ENCODE measurements around the gene PHF1.

Gene PHF1

DNA sequence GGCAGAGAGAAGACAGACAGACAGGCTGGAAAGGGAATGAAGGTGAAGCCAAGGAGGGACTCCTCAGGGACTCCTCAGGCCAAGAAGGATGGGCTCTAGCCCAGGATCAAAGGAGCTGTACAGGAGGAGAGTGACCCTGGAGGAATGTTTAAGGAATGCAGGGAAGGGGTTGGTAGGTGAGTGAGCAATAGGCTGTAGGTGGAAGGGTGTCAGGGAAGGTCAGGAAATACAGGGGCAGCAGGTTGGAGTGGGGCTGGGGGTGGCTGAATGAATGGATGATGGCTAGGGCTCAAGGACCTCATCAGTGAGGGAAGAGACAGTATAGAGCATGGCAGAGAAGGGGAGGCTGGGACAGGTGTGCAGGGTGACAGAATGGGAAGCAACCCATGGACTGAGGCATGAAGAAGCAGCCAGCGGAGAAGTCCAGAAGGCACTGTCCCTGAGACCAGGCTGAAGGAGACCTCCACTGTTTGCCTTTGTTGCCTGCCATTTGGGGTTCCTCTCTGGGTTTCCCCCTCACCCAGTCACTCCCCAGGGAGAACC lies 22.3 kb downstream of the PHF1 start:
- DNase-seq: no peak

DNA sequence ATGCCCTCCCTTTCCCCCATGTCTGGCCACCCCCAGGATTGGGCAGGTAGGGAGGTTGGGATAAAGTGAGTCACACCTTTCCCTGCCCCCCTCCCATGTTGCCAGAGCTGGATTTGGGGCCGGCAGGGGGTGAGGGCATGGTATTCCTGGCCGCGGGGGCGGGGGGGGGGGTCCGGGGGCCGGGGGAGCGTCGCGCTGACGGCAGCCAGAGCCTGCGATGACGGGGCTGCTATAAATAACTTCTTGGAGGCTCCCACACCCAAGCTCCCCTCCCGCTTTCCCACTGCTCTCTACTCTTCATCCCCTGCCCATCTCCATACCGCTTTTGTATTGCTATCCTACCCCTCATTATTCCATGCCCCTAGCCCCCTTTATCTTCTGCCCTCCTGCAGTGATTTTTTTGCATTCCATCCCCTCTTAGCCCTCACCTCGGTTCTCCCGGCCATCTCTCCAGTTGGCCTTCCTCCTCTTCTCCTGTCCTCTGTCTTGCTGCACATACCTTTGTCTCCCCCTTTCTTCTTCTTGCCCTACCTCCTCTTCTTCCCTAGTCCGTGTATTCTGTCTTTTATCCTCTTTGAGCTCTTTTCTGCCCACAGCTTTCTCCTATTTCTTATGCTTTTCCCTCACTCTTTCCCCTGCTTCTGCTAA lies 22.9 kb downstream of the PHF1 start:
- no peak for DNase-seq

DNA sequence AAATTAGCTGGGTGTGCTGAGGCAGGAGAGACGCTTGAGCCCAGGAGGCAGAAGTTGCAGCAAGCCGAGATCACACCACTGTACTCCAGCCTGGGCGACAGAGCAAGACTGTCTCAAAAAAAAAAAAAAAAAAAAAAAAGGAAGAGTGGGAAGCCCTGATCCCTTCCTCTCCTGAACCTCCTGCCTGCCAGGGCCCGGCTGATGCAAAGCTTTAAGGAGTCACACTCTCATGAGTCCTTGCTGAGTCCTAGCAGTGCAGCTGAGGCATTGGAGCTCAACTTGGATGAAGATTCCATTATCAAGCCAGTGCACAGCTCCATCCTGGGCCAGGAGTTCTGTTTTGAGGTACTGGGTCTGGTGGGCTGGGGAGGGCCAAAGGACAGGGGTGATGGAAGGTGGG lies 24.1 kb downstream of the PHF1 start:
- DNase-seq: no peak

DNA sequence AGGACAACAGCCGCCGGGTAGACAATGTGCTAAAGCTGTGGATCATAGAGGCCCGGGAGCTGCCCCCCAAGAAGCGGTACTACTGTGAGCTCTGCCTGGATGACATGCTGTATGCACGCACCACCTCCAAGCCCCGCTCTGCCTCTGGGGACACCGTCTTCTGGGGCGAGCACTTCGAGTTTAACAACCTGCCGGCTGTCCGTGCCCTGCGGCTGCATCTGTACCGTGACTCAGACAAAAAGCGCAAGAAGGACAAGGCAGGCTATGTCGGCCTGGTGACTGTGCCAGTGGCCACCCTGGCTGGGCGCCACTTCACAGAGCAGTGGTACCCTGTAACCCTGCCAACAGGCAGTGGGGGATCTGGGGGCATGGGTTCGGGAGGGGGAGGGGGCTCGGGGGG lies 26.9 kb downstream of the PHF1 start:
- no peak for DNase-seq

DNA sequence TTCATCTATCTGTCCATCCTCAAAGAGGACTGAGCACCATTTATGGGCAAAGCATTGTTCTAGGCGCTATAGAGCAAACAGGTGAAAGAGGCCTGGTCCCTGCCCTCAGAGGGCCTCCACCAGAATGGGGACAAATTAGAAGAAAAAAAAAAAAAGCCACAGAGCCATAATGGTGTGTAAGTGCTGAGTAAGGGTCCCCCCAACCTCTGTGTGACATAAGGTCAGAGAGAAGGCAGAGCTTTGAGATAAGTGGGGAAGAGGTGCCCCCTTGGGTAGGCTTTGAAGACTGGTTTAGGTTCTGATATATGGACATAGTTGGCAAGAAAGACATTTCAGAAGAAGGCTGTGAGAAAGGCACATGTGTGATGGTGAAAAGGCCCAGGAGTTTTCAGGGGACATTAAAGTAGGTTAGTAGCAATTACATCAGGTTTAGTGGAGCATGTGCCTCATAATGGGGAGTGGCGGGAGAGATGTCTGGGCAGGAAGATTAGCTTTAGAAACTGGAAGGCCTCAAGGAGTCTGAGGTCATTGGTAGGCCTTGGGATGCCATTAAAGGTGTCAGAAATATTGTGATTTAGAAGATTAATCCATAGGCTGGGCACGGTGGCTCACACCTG lies 28.3 kb downstream of the PHF1 start:
- DNase-seq: no peak

DNA sequence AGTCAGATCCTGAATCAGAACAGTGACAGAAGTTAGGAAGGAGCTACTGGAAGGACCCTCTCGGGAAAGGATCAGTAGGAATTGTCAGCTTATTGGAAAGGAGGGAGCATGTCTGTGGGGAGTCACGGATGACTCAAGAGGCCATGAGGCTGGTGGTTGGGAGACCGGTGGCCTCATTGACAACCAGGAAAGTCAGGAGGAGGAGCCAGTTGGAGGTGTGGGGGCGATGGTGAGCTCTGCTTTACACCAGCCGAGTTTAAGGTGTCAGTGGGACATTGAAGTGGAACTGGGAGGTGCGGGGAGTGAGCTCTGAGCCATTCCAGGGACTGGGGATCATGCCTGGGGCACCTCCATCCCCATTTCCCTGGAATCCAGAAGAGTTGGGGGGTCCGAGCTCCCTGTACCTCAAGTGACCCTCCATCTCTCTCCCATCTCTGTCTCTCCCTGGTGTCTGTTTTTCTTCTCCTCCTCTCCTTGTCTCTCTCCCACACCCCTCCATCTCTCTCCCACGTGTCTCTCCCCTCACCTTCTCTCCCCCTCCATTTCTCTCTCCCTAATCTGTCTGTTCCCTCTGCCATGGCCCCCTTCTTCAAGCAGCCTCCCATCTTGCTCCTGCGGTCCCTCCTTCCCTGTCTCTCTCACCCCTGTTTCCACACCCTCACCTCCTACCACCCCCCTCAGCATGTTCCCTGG lies 29.3 kb downstream of the PHF1 start:
- no peak for DNase-seq

DNA sequence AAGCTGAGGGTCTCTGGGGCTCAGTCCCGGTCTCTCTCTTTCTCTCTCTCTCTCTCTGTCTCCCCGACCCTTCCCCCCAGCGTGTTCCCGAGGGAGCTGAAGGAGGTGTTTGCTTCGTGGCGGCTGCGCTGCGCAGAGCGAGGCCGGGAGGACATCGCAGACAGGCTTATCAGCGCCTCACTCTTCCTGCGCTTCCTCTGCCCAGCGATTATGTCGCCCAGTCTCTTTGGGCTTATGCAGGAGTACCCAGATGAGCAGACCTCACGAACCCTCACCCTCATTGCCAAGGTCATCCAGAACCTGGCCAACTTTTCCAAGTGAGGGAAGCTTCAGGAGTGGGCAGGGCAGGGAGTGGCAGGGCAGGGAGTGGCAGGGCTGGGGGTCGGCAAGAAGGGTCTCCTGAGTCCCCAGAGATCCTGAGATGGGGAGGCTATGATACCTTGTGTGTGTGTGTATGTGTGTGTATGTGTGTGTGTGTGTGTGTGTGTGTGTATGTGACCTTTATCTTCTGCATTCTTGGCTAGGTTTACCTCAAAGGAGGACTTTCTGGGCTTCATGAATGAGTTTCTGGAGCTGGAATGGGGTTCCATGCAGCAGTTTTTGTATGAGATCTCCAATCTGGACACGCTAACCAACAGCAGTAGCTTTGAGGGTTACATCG lies 30.0 kb downstream of the PHF1 start:
- DNase-seq: no peak

DNA sequence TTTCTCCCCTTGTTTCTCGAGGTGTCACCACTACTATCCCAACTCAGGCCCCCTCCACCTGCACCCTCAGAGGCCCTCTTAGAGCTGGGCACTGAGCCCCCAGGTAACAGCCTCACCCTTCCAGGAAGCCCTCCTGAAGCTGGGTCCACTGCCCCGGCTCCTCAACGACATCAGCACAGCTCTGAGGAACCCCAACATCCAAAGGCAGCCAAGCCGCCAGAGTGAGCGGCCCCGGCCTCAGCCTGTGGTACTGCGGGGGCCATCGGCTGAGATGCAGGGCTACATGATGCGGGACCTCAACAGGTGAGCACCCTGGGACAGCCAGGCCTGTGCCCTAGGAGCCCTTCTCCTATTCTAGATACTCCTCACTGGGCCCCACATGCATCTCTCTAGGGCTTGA lies 30.6 kb downstream of the PHF1 start:
- no peak for DNase-seq

DNA sequence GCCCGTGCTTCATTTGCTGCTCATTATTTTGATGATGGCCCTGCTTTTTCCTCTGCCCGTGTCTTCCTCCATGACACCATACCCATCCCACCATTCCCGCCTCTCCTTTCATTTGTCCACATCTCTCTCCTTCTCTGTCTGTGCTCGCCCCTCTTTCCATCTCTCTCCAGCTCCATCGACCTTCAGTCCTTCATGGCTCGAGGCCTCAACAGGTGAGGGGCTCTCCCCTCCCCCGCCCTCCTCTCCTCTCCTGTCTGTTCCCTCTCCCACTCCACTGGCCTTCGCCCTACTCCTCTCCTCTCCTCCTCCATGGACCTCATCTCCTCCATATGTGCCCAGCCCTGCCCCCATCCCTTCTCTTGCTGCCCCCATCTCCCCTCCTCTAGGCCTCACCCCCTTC lies 31.5 kb downstream of the PHF1 start:
- no peak for DNase-seq

DNA sequence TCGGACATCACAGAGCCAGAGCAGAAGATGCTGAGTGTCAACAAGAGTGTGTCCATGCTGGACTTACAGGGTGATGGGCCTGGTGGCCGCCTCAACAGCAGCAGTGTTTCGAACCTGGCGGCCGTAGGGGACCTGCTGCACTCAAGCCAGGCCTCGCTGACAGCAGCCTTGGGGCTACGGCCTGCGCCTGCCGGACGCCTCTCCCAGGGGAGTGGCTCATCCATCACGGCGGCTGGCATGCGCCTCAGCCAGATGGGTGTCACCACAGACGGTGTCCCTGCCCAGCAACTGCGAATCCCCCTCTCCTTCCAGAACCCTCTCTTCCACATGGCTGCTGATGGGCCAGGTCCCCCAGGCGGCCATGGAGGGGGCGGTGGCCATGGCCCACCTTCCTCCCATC lies 32.2 kb downstream of the PHF1 start:
- no peak for DNase-seq

DNA sequence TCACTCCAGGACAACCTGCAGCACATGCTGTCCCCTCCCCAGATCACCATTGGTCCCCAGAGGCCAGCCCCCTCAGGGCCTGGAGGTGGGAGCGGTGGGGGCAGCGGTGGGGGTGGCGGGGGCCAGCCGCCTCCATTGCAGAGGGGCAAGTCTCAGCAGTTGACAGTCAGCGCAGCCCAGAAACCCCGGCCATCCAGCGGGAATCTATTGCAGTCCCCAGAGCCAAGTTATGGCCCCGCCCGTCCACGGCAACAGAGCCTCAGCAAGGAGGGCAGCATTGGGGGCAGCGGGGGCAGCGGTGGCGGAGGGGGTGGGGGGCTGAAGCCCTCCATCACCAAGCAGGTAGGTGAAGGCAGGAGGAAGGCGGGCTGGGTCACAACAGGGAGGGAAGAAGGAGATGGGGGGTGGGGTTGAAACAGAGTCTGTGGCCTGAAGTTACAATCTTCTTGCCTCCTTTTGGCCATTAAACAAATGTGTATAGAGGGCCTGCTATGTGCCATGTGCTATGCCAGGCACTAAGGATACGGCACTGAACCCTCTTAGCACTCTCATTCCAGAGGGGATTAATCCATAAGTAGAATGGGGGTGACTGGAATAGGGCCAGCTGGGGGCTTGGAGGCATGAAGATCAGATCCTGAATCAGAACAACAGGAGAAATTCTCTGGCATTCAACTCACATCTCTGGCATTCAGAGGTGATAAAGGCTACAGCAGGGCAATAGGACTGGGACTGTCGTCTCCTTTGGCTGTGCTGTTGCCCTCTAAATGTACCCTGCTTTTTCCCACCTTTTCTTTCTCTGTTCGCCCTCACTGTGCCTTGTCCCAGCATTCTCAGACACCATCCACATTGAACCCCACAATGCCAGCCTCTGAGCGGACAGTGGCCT lies 33.0 kb downstream of the PHF1 start:
- DNase-seq: no peak

DNA sequence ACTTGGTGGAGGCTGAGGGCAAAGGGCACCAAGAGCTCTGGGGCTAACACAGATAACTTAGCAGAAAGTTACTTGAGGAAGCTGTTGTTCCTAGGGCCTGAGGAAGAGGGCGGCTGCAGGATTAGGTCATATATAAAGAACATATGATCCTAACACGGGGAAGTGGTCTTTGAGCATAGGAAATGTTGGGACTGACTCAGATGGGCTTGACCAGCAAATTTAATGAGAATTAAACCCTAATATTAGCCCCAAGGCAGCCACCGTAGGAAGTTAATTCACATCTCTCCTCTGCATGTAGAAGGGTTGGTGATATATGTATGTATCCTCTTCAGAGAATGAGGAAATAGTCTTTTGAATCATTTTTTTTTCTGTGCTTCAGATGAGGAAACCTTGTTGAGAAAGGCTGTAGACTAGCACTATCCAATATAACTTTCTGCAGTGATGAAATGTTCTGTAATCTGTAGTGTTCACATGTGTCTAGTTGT lies 34.3 kb downstream of the PHF1 start:
- DNase-seq: no peak

DNA sequence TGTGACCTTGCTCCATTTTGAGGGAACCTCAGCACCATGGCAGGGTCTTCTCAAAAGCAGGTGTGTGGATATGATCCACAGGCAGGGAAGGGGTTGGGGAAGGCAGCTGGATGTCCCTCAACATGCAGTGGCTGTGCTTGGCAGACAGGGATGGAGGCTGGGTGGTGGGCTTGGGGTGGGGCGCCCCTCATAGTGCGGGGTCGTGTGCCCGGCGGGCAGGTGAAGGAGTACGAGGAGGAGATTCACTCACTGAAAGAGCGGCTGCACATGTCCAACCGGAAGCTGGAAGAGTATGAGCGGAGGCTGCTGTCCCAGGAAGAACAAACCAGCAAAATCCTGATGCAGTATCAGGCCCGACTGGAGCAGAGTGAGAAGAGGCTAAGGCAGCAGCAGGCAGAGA lies 35.5 kb downstream of the PHF1 start:
- DNase-seq: no peak

DNA sequence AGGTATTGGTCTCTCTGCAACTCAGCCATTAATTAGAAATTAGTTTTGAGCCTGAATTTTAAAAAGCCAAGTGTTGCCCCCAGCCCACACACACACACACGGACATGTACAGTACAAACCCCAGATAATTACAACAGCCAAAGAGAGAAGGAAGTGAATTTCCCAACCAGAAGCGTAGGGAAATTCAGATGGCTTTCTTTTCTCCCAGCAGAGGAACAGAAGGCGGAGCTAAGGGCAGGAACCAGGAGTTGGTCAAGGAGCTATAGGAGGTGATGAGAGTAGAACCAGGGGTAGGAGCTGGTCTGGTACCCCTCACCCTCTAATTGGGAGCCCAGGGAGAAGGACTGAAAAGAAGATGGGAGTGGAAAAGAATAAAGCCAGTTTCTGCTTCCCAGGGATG lies 39.6 kb downstream of the PHF1 start:
- DNase-seq: no peak

DNA sequence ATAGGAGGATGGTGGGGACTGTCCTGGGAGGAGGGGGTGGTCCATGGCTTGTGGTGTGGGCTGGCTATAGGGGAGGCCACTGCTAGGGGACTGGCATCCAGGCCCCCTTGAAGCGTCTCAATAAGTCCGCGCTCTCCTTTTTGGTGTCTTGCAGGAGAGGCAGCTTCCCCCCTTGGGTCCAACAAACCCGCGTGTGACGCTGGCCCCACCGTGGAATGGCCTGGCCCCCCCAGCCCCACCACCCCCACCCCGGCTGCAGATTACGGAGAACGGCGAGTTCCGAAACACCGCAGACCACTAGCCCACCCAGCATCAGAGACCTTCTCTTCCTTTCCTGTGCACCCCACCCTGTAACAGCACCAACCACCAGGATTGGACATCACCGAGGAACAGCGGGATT lies 40.8 kb downstream of the PHF1 start:
- no peak for DNase-seq

DNA sequence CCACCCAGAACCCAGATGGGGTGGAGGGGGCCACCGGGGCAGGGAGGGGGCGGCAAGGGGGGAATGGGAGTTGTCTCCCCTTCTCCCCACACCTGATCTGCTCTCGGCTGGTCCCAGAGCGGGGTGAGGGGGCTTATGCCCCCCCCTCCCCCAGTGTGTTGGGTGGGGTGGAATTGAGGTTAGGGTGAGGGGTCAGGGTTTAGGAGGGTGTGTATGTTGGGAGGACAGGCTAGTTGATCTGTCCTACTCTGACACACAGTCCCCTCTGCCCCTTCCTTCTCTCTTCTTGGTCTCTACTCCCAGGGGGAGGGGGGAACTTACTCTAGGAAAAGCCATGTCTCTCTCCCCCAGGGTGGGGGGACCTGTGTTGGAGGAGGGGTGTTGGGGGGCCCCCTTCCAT lies 41.7 kb downstream of the PHF1 start:
- no peak for DNase-seq

DNA sequence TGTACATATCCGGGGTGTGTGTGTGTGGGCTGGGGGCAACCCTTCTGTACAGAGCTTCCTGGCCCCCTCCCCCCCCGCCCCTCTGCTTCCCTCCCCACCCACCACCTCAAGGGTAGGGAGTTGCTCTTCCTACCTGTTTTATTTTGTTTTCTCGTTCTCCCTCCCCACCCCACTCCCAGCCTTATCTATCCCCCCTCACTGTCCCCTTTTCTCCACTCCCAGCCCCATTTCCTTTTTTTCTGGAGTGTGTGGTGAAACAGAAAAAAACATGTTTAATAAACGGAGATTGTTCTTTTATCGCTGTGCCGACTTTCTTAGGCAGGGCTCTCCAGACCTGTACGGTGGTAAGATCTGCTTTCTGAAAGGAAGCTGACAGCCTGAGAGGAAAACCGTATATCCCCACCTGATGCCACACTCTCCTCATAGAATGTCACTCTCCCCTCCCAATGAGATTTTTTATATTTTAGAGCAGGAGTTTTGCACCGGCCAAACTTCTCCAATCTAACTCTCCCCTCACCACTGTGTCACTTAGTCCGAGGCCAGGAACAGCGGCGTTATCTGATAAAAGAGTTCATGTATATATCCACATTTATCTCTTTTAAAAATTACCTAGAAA lies 42.7 kb downstream of the PHF1 start:
- DNase-seq: no peak

DNA sequence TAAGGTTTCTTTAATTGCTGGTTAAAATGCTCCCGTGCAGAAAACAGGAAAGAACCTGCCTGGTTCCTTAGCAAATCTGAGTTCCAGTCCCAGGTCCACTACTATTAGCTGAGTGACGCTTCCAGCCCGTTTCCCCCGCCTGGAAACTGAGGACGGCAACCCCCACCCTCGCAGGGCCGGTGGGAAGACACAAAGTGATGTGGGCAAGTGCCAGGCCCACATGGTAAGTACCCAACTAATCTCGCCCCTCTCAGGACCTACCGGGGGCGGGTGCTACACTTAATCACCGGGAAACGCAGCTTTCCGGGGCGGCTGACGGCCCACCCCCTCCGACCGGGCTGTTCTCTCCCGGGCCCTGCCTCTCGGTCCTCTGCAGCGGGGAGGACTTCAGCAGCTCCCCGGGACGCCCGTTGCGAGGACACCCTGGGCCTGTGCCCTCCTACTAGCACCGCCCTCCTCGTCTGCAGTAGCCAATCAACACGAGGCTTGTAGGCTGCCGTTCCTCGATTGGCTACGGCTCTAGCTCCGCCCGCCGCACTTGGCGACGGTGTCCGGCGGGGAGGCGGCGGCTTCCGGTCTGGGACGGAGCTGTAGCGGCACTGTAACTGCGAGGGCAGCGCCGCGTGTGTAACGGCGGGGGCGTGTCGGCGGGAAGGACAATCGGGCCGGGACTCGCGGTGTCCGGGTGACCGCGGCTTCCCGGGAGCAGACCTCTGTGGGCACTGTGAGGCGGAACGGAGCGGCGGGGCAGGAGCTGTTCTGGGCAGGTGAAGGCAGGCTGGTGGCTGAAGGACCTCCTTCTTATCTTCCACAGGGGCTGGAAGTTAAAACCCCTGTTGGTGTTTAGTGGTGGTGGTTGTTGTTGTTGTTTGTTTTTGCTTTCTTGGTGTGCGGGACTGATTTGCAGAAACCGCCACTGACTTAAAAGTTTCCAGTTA lies 43.5 kb downstream of the PHF1 start, which contains the start of gene ZBTB9:
TSS of gene ZBTB9 (plus strand) at position 568 of the 938 bp plus-strand sequence. CDS start 525 bp downstream, outside the sequence.
- peak; percentile 95 for DNase-seq

DNA sequence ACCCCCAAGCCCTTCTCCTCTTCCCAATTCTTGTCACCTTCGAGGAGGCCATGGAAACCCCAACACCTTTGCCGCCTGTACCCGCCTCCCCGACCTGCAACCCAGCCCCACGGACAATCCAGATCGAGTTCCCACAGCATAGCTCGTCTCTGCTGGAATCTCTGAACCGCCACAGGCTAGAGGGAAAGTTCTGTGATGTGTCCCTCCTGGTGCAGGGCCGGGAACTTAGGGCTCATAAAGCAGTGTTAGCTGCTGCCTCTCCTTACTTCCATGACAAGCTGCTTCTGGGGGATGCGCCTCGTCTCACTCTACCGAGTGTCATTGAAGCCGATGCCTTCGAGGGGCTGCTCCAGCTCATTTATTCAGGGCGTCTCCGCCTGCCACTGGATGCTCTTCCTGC lies 44.2 kb downstream of the PHF1 start:
- DNase-seq: no peak

DNA sequence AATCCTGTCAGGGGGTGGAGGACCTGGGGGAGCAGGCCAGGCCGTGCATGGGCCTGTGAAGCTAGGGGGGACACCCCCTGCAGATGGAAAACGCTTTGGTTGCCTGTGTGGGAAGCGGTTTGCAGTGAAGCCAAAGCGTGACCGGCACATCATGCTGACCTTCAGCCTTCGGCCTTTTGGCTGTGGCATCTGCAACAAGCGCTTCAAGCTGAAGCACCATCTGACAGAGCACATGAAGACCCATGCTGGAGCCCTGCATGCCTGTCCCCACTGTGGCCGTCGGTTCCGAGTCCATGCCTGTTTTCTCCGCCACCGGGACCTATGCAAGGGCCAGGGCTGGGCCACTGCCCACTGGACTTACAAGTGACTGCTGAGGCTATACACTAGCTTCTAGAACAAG lies 45.3 kb downstream of the PHF1 start:
- no peak for DNase-seq

DNA sequence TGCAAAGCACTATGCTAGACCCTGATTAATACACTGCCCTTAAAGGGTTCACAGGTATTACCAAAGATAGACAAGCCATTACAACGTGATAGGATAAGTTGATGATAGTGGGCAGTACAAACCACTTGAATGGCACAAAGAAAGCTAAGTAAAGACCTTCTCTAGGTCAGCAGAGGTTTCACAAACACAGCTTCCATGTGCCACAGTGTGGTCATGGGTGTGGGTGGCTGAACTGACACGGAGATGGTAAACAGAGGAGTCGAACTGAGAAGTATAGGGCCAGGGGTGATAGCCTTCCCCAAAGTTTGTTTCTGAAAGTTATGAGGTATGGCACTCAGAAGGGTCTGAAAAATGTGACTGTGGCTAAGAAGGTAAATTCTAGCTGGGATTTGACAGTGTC lies 47.9 kb downstream of the PHF1 start:
- no peak for DNase-seq
